BLaER1 treated with 17β-estradiol and CSF1 and Interleukin-3, amounts not matched to agents 10 nM and 100 nM (cell line): ENCODE results near the gene ZNF117.

ENCODE experiments used
- H3K27ac ChIP-seq, 11 experiments: shearing (Covaris generic); formaldehyde crosslinking; 2 replicates each; pipeline ENCODE4 v1.8.1; 2022
- H3K27me3 ChIP-seq, 11 experiments: shearing (Covaris generic); formaldehyde crosslinking; 2 replicates each; pipeline ENCODE4 v1.8.1; 2022
- H3K36me3 ChIP-seq, 11 experiments: shearing (Covaris generic); formaldehyde crosslinking; 2 replicates each; pipeline ENCODE4 v1.8.1; 2022
- H3K4me1 ChIP-seq, 10 experiments: shearing (Covaris generic); formaldehyde crosslinking; 2 replicates each; pipeline ENCODE4 v1.8.1; 2022
- H3K4me2 ChIP-seq, 11 experiments: shearing (Covaris generic); formaldehyde crosslinking; 2 replicates each; pipeline ENCODE4 v1.8.1; 2022
- H3K4me3 ChIP-seq, 10 experiments: shearing (Covaris generic); formaldehyde crosslinking; 2 replicates each; pipeline ENCODE4 v1.8.1; 2022
- H3K9ac ChIP-seq, 11 experiments: shearing (Covaris generic); formaldehyde crosslinking; 2 replicates each; pipeline ENCODE4 v1.8.1; 2022
- H3K9me3 ChIP-seq, 11 experiments: shearing (Covaris generic); formaldehyde crosslinking; replicated peaks in 1 of 11; 2 replicates each; pipeline ENCODE4 v1.8.1; 2022
- H4K20me1 ChIP-seq, 11 experiments: shearing (Covaris generic); formaldehyde crosslinking; 2 replicates each; pipeline ENCODE4 v1.8.1; 2022
- Cebpa-rat ChIP-seq, 11 experiments: shearing (Covaris generic); IDR thresholded peaks; 2 replicates each; pipeline ENCODE4 v1.8.1; 2022

Gene ZNF117

DNA sequence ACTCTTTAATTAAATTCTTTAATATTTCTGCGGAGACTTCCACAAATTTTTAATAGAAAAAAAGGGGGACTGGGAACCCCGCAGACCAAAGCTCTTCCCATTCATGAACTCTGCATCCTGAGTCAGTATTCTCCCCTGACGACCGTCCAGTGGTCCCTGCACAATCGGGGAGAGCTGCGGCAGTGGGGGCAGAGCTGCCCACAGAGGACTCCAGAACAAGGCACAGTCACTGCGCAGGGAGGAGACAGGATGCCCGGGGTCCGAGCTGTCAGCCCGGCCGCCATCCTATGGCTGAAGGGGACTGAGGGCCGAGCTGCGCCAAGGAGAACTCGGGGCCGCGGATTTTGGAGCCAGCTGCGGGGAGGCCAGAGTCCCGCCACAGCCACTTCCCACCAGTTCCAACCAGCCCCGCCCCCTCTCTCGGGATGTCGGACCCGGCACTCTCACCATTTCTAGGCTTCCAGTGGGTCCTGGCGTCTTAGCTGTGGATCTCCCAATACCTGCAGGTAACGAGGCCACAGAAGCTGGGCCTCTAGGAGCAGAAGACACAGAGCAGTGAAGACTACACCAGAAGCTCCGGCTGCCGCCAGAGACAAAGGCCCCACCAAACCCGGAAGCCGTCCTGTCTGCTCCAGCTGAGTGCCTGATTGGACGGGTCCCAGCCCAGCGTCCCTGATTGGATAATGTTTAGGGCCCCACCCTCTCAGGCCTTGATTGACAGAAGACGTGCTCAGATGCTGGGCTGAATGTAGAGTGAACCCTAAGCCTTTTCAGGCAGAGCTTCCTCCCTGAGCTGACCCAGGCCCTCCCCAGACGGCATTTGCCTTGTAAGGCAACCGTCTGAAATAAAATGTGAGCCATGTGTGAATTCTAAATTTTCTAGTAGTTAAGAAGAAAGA is 15.5 kb upstream of the ZNF117 start, which contains the start of gene ERV3-1:
TSS of gene ERV3-1 (minus strand) at position 594 of the 899 bp plus-strand sequence. CDS start 13,661 bp downstream, outside the sequence.
- H3K4me2 ChIP-seq: peak within 1 kb of the TSS; percentile 77 to 93 (median 84)
- H3K36me3 ChIP-seq: peaks cover 37 to 41% (median 39%) of the 10 kb centered on the region in 11 experiments
- H3K27me3 ChIP-seq: no peaks in the 10 kb centered on the region
- peak within 1 kb of the TSS; percentile 86 to 98 (median 94) for H3K27ac ChIP-seq
- peaks cover 39 to 51% (median 40%) of the 10 kb centered on the region in 11 experiments for H3K9me3 ChIP-seq
- peak within 1 kb of the TSS; percentile 88 to 98 (median 95) for H3K9ac ChIP-seq
- H3K4me1 ChIP-seq: peaks cover 11 to 35% (median 22%) of the 10 kb centered on the region in 10 experiments; a peak in 17 of 20 replicates
- peaks cover 0 to 5% (median 0%) of the 10 kb centered on the region in 11 experiments; a peak in 3 of 22 replicates for H4K20me1 ChIP-seq
- no peak for TF ChIP-seq Cebpa-rat (IDR thresholded peaks at IDR 0.05)
- H3K4me3 ChIP-seq: peak within 1 kb of the TSS; percentile 79 to 98 (median 87)

DNA sequence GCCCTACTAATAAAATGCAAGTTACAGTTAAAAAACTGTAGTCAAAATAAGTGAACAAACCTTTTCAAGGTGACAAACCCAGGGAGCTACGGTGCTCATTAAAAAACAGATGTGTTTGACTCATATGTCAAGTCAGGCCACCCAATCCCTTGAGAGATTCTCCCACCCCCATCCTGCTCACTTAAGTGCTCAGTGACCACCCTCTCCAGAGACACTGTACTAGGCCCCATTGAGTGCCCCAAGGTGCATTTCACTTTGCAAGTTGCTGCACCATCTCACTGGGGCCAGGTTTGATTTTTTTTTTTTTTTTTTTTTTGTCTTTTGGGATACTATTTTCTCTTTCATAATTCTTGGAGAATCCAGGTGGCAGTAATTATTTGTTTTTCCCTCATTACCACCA is 13.7 kb upstream of the ZNF117 start:
- H3K4me3 ChIP-seq: peak overlapping the region; percentile 79 to 98 (median 87); a peak in 18 of 20 replicates
- peak overlapping the region; percentile 77 to 93 (median 84) for H3K4me2 ChIP-seq
- peaks cover 0 to 5% (median 0%) of the 10 kb centered on the region in 11 experiments; a peak in 4 of 22 replicates for H4K20me1 ChIP-seq
- H3K36me3 ChIP-seq: peaks cover 47 to 59% (median 57%) of the 10 kb centered on the region in 11 experiments
- peak overlapping the region in 1 of 11 experiments; percentile 95; a peak in 1 of 22 replicates for H3K9ac ChIP-seq
- TF ChIP-seq Cebpa-rat (IDR thresholded peaks at IDR 0.05): no peak
- peaks cover 56 to 69% (median 58%) of the 10 kb centered on the region in 11 experiments for H3K9me3 ChIP-seq
- H3K27ac ChIP-seq: no peak overlapping the region
- H3K27me3 ChIP-seq: no peaks in the 10 kb centered on the region
- H3K4me1 ChIP-seq: peaks cover 11 to 44% (median 22%) of the 10 kb centered on the region in 10 experiments; a peak in 17 of 20 replicates

DNA sequence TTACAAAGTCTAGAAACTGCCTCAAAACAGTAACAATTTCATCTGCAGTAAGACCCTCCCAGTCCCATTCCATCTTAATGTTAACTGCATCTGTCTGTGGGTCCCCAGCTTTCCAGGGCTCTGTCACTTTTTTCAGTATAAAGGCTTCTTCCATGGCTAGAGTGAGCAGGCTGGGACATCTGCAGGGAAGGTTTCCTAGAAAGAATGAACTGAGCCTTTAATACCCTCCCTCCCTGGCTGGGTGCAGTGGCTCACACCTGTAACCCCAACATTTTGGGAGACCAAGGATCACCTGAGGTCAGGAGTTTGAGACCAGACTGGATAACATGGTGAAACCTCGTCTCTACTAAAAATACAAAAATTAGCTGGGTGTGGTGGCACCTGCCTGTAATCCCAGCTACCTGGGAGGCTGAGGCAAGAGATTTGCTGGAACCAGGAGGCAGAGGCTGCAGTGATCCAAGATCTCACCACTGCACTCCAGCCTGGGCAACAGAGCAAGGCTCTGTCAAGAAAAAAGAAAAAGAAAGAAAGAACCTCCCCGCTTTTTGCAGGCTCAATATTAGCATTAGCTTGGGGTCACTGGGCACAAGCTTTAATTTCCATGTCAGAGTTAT is 12.2 kb upstream of the ZNF117 start:
- peaks cover 59 to 74% (median 72%) of the 10 kb centered on the region in 11 experiments for H3K36me3 ChIP-seq

DNA sequence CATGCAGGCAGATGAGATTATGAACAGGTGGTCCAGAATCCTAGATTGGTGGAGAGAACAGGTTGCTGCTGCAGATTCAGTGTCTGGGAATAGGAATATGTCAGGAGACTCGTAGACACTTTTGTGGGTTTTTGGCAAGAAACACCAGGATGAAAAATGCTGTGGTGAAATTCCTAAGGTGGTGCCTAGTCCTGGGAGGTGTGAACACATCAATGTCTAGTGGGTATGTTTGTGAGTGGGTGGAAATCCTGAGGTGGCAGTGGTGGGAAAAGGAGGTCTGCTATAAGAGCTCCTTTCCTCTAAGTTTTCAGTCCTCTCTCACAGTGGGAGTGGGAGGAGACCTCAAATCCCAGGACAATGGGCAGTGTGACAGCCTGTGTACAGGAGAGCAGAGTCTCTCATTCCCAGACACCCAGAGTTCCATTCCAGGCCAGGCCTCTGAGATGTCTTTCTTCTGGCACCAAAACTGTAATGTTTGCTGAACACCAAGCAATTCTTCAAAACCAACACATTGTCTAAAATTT is 10.5 kb upstream of the ZNF117 start:
- peak overlapping the region in 8 of 10 experiments; percentile 0 to 43 (median 15); a peak in 9 of 20 replicates for H3K4me3 ChIP-seq
- H3K4me1 ChIP-seq: peaks cover 7 to 44% (median 14%) of the 10 kb centered on the region in 10 experiments; a peak in 17 of 20 replicates
- H4K20me1 ChIP-seq: peaks cover 0 to 11% (median 0%) of the 10 kb centered on the region in 11 experiments; a peak in 4 of 22 replicates
- H3K27ac ChIP-seq: no peak overlapping the region
- no peak overlapping the region for H3K4me2 ChIP-seq
- H3K27me3 ChIP-seq: no peaks in the 10 kb centered on the region; a peak in 1 of 22 replicates
- H3K9me3 ChIP-seq: peaks cover 89 to 92% (median 90%) of the 10 kb centered on the region in 11 experiments
- peaks cover 77 to 91% (median 89%) of the 10 kb centered on the region in 11 experiments for H3K36me3 ChIP-seq
- no peak overlapping the region for H3K9ac ChIP-seq
- no peak for TF ChIP-seq Cebpa-rat (IDR thresholded peaks at IDR 0.05)

More for the DNA sequence above, 12.2 kb upstream of the ZNF117 start:
- Histone ChIP-seq H3K4me2 (no peak overlapping the region), H3K9ac (no peak overlapping the region), H3K27ac (no peak overlapping the region), H3K4me3 (peak overlapping the region in 8 of 10 experiments; percentile 0 to 41 (median 30); a peak in 11 of 20 replicates), H3K27me3 (no peaks in the 10 kb centered on the region; a peak in 1 of 22 replicates), H3K9me3 (peaks cover 71 to 81% (median 73%) of the 10 kb centered on the region in 11 experiments), H3K4me1 (peaks cover 11 to 49% (median 22%) of the 10 kb centered on the region in 10 experiments; a peak in 17 of 20 replicates), H4K20me1 (peaks cover 0 to 11% (median 0%) of the 10 kb centered on the region in 11 experiments; a peak in 4 of 22 replicates)
- TF ChIP-seq Cebpa-rat (IDR thresholded peaks at IDR 0.05): no peak

DNA sequence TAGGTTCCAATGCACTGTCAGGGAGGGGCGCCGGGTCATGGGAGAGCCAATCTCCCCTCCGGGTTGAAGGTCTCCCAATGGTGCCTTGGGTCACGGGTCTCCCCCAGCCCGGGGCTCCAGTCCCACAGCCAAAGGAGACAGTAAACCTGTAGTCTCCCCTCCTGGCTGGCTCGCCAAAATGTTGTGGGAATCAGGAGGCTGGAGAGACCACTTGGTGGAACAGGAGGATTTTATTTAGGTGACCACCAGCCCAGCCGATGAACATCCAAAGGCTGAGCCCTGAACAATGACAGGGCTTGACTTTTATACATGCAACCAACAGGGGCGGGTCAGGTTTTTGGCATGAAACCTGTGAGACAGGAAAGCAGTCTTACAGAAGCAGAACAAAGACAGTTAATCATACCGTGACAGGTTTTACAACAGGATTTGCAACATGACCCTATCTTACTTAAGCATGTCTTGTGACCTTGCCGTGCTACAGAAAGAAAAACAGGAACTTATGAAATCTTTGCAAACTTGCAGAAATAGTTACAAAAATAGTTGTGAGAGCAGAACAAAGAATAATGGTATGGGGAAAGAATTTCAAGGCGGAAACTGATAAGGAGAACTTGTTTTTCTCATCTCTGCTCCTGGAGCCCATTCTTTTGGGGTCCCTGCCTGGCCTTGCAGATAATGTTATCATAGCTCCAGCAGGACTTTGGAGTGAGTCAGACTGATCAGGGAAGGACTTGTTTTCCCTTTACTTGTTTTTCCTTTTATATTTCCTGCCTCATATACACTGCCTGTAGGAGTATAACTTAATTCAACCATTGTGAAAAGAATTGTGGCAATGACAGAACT is 8.5 kb upstream of the ZNF117 start:
- H3K4me2 ChIP-seq: peak overlapping the region in 2 of 11 experiments; percentile 41 to 63; a peak in 5 of 22 replicates
- H3K4me1 ChIP-seq: peaks cover 0 to 29% (median under 1%) of the 10 kb centered on the region in 10 experiments; a peak in 9 of 20 replicates
- peak overlapping the region in 7 of 11 experiments; percentile 19 to 72 (median 47); a peak in 10 of 22 replicates for H3K9ac ChIP-seq
- H3K9me3 ChIP-seq: peaks cover 100% of the 10 kb centered on the region in 11 experiments
- peak overlapping the region in 9 of 10 experiments; percentile 10 to 51 (median 34); a peak in 15 of 20 replicates for H3K4me3 ChIP-seq
- no peaks in the 10 kb centered on the region; a peak in 1 of 22 replicates for H3K27me3 ChIP-seq
- peak overlapping the region; percentile 46 to 91 (median 72); a peak in 21 of 22 replicates for H3K27ac ChIP-seq
- peaks cover 0 to 6% (median 0%) of the 10 kb centered on the region in 11 experiments; a peak in 4 of 22 replicates for H4K20me1 ChIP-seq
- peak in 6 of 11 experiments; percentile 20 to 85 (median 64); a peak in 7 of 22 replicates for TF ChIP-seq Cebpa-rat (IDR thresholded peaks at IDR 0.05)
- H3K36me3 ChIP-seq: peaks cover 89 to 100% (median 100%) of the 10 kb centered on the region in 11 experiments

DNA sequence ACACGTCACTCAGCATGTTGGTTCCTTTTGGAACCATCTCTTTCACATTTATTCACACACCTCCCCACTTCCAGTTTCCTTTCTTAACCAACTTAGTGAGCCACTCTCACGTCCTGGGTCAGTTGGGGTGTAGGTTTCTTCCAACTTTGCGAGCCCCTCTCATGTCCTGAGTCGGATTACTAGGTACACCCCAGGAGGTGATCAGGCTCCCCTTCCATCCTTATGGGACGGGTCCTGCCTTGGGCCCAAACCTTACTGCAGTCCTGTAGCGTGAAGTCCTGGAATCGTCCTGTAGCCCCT is 8.0 kb upstream of the ZNF117 start:
- Histone ChIP-seq H3K4me2 (peak overlapping the region in 2 of 11 experiments; percentile 41 to 63; a peak in 4 of 22 replicates), H4K20me1 (peaks cover 0 to 6% (median 0%) of the 10 kb centered on the region in 11 experiments; a peak in 4 of 22 replicates), H3K36me3 (peaks cover 89 to 100% (median 100%) of the 10 kb centered on the region in 11 experiments), H3K4me1 (peaks cover 0 to 24% (median 0%) of the 10 kb centered on the region in 10 experiments; a peak in 7 of 20 replicates), H3K27ac (peak overlapping the region; percentile 46 to 91 (median 72); a peak in 21 of 22 replicates), H3K9me3 (peaks cover 100% of the 10 kb centered on the region in 11 experiments), H3K27me3 (no peaks in the 10 kb centered on the region; a peak in 1 of 22 replicates), H3K4me3 (peak overlapping the region in 9 of 10 experiments; percentile 10 to 51 (median 34); a peak in 12 of 20 replicates), H3K9ac (peak overlapping the region in 7 of 11 experiments; percentile 19 to 72 (median 47); a peak in 10 of 22 replicates)
- TF ChIP-seq Cebpa-rat (IDR thresholded peaks at IDR 0.05): no peak

DNA sequence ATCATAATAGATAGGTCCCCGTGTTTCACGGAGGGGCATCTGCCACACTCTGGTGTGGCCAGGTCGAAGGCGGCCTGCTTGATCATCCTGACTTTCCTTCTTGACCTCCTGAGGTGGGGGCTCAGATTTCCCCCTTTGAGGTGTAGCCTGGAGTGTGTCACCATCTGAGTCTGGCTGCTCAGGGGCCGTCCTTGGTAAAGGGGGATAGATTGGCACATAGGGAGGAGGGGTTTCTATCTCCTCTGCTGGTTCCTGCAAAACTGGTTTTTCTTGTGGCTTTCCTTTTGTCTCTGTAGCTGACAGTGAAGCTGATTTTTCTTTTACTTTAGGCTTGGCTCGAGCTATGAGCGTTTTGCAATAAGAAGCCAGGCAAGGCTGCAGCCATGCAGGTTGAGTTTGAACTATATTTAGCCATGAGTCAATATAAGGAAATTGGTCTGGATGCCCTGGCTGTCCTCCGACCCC is 7.1 kb upstream of the ZNF117 start:
- peaks cover 90 to 100% (median 100%) of the 10 kb centered on the region in 11 experiments for H3K36me3 ChIP-seq
- peaks cover 0 to 23% (median 0%) of the 10 kb centered on the region in 10 experiments; a peak in 6 of 20 replicates for H3K4me1 ChIP-seq
- H3K4me3 ChIP-seq: peak overlapping the region in 5 of 10 experiments; percentile 0 to 51 (median 7); a peak in 3 of 20 replicates
- H3K27me3 ChIP-seq: no peaks in the 10 kb centered on the region; a peak in 1 of 22 replicates
- peaks cover 0 to 6% (median 0%) of the 10 kb centered on the region in 11 experiments; a peak in 3 of 22 replicates for H4K20me1 ChIP-seq
- peak overlapping the region in 3 of 11 experiments; percentile 70 to 81 (median 75); a peak in 2 of 22 replicates for H3K27ac ChIP-seq
- TF ChIP-seq Cebpa-rat (IDR thresholded peaks at IDR 0.05): no peak
- H3K9ac ChIP-seq: no peak overlapping the region
- no peak overlapping the region for H3K4me2 ChIP-seq
- H3K9me3 ChIP-seq: peaks cover 100% of the 10 kb centered on the region in 11 experiments
